HG02610 (cell line): ENCODE data around the gene CCDC93.
"Not testable (repeated sequence)": the region's sequence is repeated elsewhere in the genome, so short reads cannot be mapped to it uniquely, and the experiment has no call there.

Experiments
- ATAC-seq: cut with Tn5 transposase; IDR thresholded peaks from one replicate; pipeline ENCODE4 v1.9.1; 2021; ENCODE audit warnings: mild to moderate bottlenecking, moderate library complexity; ENCODE audit not compliant: unreplicated experiment

CCDC93 gene

DNA sequence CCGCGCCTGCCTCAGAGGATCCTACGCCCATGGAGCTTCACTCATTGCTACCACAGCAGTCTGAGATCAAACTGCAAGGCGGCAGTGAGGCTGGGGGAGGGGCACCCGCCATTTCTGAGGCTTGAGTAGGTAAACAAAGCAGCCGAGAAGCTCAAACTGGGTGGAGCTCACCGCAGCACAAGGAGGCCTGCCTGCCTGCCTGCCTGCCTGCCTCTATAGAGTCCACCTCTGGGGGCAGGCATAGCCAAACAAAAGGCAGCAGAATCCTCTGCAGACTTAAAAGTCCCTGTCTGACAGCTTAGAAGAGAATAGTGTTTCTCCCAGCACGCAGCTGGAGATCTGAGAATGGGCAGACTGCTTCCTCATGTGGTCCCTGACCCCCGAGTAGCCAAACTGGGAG is 90.4 kb downstream of the CCDC93 start:
- not testable (repeated sequence) for ATAC-seq

DNA sequence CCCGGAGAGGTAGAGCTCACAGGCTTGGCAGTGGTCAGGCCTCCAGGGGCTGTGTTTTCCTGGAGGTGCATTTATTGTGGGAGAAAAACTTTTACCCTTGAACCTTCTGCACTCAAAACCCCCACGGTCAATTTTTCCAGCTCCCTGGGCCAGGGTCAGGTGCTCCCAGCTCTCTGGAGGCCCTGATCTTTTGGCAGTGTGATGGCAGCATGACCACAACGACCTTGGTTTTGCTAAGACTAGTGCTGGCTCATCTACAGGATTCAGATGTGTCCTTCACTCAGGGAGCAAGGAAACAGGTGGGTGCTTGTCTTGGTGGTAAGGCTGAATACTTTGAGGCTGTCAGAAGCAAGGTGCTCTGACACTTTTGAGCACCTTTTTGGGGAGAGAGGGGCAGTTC is 92.3 kb downstream of the CCDC93 start:
- ATAC-seq = no peak

DNA sequence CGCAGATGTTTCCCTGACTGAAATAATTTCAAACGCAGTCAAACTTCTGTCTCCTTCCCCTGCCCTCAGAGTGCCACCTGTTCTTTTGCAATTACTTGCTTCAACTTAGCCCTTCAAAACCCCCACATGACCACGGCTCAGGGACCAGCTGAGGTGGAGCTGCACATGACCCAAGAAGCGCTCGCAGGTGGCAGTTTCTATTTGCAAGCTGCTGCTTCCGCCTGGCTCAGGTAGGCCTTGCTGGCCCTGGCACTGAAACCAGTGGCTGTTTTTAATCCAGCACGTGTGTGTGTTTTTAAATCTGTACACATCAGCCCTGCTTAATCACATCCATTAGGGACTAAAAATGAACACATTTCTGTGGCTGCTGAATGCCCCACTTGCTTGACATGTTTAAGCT is 95.3 kb downstream of the CCDC93 start:
- no peak for ATAC-seq

DNA sequence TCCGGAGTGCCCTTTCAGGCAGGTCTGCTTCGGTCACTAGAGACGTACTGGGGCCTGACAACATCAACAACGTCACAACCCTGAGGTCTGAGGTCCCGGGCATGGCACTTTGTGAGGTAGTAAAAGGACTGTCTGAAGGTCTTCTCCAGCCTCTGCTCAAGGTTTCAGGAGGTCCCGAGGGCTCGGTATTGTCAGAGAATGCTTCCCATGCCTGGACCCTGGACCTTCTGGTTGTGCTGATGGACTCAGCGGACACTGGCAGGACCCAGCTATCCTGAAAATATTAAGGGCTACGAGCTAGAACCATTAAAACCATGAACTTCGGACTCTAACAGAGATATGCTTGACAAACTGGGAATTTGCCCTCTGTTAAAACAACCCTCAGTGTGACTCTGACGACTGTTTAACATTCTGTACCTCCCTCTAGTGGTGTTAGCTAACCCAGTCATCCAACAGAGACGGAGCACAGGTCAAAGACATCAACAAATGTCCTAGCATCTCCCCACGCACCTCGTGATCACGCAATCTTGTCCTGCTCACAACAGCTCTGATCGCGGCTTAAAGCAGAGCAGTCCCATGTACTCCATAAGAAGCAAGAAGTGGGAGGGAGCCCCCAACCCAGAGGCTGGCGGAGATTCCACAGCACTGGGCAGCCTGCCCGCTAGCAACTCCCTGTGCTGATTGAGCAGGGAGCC is 96.5 kb downstream of the CCDC93 start:
- no peak for ATAC-seq

DNA sequence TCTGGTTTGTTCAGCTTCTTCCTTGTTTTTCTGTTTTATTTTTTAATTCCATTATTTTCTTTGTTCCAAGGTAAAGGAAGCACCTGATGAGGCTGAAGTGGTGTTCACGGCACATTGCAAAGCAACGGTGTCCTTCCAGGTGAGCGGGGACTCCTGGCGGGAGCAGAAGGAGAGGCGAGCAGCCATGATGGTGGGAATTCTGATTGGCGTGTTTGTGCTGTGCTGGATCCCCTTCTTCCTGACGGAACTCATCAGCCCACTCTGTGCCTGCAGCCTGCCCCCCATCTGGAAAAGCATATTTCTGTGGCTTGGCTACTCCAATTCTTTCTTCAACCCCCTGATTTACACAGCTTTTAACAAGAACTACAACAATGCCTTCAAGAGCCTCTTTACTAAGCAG is 110.9 kb downstream of the CCDC93 start:
- no peak for ATAC-seq

DNA sequence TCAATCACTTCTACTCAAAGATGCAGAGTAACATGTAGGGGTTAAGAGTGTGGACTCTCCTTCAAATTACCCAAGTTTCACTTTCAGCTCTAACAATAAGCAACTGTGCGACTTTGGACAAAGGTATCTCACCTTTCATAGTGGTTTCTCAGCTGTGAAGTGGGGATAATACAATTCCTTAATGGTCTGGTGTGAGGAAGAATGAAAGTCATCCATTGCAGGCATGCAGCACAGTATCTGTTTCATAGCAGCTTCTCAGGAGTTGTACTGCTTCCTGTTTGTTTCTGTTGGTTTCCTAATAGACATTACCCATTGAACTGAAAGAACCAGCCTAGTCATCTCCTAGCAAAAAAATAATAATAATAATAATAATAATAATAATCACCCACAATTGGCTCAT is 125.0 kb downstream of the CCDC93 start:
- peak; percentile 53 for ATAC-seq

DNA sequence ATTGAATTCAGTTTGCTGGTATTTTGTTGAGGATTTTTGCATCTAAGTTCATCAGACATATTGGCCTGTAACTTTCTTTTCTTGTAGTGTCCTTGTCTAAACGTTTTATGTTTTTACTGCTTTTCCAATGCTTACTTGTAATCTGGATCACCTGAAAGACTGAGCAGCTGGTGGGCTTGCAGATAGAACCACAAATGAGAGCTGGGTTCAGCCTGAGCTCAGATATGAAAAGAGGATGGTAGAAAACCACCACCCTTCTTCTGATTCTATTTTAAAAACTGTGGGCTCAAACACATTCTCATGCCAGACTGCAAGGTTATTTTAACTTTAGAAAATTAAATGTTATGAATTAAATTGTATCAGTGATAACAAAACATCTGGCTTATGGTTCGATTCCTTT is 128.6 kb downstream of the CCDC93 start:
- ATAC-seq = no peak

DNA sequence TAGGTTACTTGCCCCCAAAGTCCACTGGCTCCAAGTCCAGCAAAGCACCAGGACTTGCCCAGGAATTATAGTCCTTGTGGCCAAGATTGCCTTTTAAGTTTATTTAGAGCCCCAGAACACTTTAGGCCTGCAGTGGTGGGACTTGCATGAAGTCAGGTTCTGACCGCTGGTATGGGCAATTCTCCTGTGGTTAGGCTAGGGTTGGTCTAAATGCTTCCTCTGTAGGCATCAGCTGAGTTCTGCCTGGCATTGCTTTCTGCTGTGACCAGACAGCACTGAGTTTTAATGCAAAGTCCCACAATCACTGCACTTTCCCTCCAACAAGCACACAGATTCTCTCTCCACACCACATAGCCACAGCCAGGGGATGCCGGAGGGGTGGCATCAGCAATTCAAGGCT is 134.9 kb downstream of the CCDC93 start:
- ATAC-seq = no peak

DNA sequence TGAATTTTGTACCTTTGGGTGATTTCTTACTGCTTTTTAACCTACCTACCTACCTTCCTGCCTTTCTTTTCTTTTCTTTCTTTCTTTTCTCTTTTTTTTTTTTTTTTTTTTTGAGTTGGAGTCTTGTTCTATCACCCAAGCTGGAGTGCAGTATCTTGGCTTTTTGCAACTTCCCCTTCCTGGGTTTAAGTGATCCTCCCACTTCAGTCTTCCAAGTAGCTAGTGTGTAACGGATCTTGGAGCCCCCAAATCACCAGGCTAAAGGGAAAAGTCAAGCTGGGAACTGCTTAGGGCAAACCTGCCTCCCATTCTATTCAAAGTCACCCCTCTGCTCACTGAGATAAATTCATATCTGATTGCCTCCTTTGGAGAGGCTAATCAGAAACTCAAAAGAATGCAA is 138.1 kb downstream of the CCDC93 start:
- no peak for ATAC-seq
